HepG2 (cell line): ENCODE measurements around the gene MCFD2. TPM values are rescaled to one million over a fixed set of nuclear protein-coding genes. Genes with fewer than 3 reads are reported as not detected.

Experiments used
- ATAC-seq: fragments of 200-7000 bp; cut with Tn5 transposase; 3 replicates; pipeline ENCODE4 v1.9.1; 2020; ENCODE audit warnings: mild to moderate bottlenecking, moderate library complexity
- BruUV-seq: library from RNA; stranded (reverse); fragments of 400-500 nt; replicated peaks from 2 replicates; lab custom pipeline; 2021; lab: Mats Ljungman, UMichigan
- CTCF ChIA-PET: fragments of 300-600 bp; formaldehyde crosslinking; extraction: SDS; loops from one replicate; lab custom pipeline; 2021; ENCODE audit warnings: low total read pairs, inconsistent platforms, low intra/inter-chr PET ratio; lab: Yijun Ruan, JAX
- POLR2A ChIA-PET: fragments of 350-600 bp; sonication (Branson Sonifier 250); formaldehyde crosslinking; loops from one replicate; lab custom pipeline; 2020; ENCODE audit warnings: antibody characterized with exemption, inconsistent platforms; lab: Yijun Ruan, JAX
- DNase-seq: peaks from one replicate; pipeline ENCODE4 v3.0.0-alpha.2; 2015; ENCODE audit warnings: low spot score
- FAIRE-seq: peaks from 3 replicates; lab custom pipeline; 2011; peaks lifted over from hg19 to GRCh38; lab: Jason Lieb, UNC
- H2AFZ ChIP-seq: one replicate; pipeline ENCODE4 v1.6.1; 2011; ENCODE audit warnings: low read length, inconsistent platforms
- H3K27ac ChIP-seq: fragments of 300-600 bp; 3 replicates; pipeline ENCODE4 v1.8.0; 2011; ENCODE audit warnings: mixed run types, mild to moderate bottlenecking, mixed read lengths, low read length, inconsistent platforms; ENCODE audit not compliant: insufficient read depth; ENCODE audit errors: extremely low read length
- H3K27me3 ChIP-seq, 2 experiments: fragments of 200-600 bp in 1 of 2; 2 replicates in 1 of 2; 3 replicates in 1 of 2; pipeline versions ENCODE4 v1.6.0 to v1.8.0; 2011; ENCODE audit warnings: low read length in 2 of 2, mild to moderate bottlenecking in 2 of 2, moderate library complexity in 2 of 2, inconsistent platforms in 1 of 2; ENCODE audit not compliant: insufficient read depth in 2 of 2, control insufficient read depth in 1 of 2
- H3K36me3 ChIP-seq, 2 experiments: fragments of 200-600 bp in 1 of 2; replicated peaks in 1 of 2; 2 replicates in 1 of 2; 3 replicates in 1 of 2; pipeline versions ENCODE4 v1.5.1 to v1.8.0; 2011; ENCODE audit warnings: low read length in 2 of 2, inconsistent platforms in 1 of 2; ENCODE audit not compliant: insufficient read depth in 2 of 2, control insufficient read depth in 1 of 2
- H3K4me1 ChIP-seq: 2 replicates; pipeline ENCODE4 v1.5.1; 2012; ENCODE audit warnings: low read length, inconsistent platforms; ENCODE audit not compliant: insufficient read depth
- H3K4me2 ChIP-seq: 2 replicates; pipeline ENCODE4 v1.6.0; 2011; ENCODE audit warnings: low read depth, low read length, inconsistent platforms
- H3K4me3 ChIP-seq, 3 experiments: fragments of 200-600 bp in 1 of 3; sonication (generic), shearing (Covaris generic) in 1 of 3; replicated peaks in 1 of 3; 2 replicates each; pipeline ENCODE4 v1.5.1; 2011 to 2016; ENCODE audit warnings: low read length in 3 of 3, inconsistent platforms in 2 of 3, low read depth in 2 of 3, mild to moderate bottlenecking in 2 of 3, control low read depth in 1 of 3, mixed read lengths in 1 of 3; ENCODE audit not compliant: insufficient read depth in 1 of 3
- H3K79me2 ChIP-seq: one replicate; pipeline ENCODE4 v1.6.1; 2011; ENCODE audit warnings: low read length, inconsistent platforms; ENCODE audit not compliant: insufficient read depth
- H3K9ac ChIP-seq: 2 replicates; pipeline ENCODE4 v1.6.0; 2011; ENCODE audit warnings: mild to moderate bottlenecking, low read depth, low read length, inconsistent platforms; ENCODE audit not compliant: insufficient read depth
- H3K9me3 ChIP-seq: 2 replicates; pipeline ENCODE4 v1.5.1; 2012; ENCODE audit warnings: mild to moderate bottlenecking, low read length
- H4K20me1 ChIP-seq: 2 replicates; pipeline ENCODE4 v1.6.0; 2011; ENCODE audit warnings: inconsistent platforms, mild to moderate bottlenecking, low read length, moderate library complexity; ENCODE audit not compliant: insufficient read depth
- DMAP1 ChIP-seq: IDR thresholded peaks from 2 replicates; pipeline ENCODE4 v1.6.1; 2016
- ELF3 ChIP-seq: IDR thresholded peaks from 2 replicates; pipeline ENCODE4 v1.6.1; 2016; ENCODE audit warnings: missing genetic modification reagents, missing compliant biosample characterization
- ETV5 ChIP-seq: IDR thresholded peaks from 2 replicates; pipeline ENCODE4 v1.6.1; 2018; ENCODE audit warnings: missing biosample characterization, missing genetic modification reagents, inconsistent platforms, borderline replicate concordance
- NR2F2 ChIP-seq: IDR thresholded peaks from 2 replicates; pipeline ENCODE4 v1.6.1; 2012; ENCODE audit warnings: low read depth, inconsistent platforms, borderline replicate concordance
- SALL2 ChIP-seq: sonication (generic); formaldehyde crosslinking; IDR thresholded peaks from 2 replicates; pipeline ENCODE4 v1.8.1; 2023; ENCODE audit warnings: mild to moderate bottlenecking, missing genetic modification reagents, inconsistent platforms
- SNAPC4 ChIP-seq: sonication (generic); formaldehyde crosslinking; IDR thresholded peaks from 2 replicates; pipeline ENCODE4 v1.4.0; 2020; ENCODE audit warnings: mild to moderate bottlenecking, missing genetic modification reagents
- ZNF232 ChIP-seq: sonication (generic); formaldehyde crosslinking; IDR thresholded peaks from 2 replicates; pipeline ENCODE4 v1.4.0; 2020; ENCODE audit warnings: missing genetic modification reagents, borderline replicate concordance
- ZNF256 ChIP-seq: sonication (generic); formaldehyde crosslinking; conservative IDR thresholded peaks from 2 replicates; pipeline ENCODE4 v1.4.0; 2020; ENCODE audit warnings: missing genetic modification reagents
- ZNF468 ChIP-seq: sonication (generic); formaldehyde crosslinking; IDR thresholded peaks from 2 replicates; pipeline ENCODE4 v1.8.0; 2022; ENCODE audit warnings: mild to moderate bottlenecking, moderate library complexity, missing genetic modification reagents
- ZNF574 ChIP-seq: sonication (generic); formaldehyde crosslinking; IDR thresholded peaks from 2 replicates; pipeline ENCODE4 v1.4.0; 2020; ENCODE audit warnings: missing genetic modification reagents
- ZNF781 ChIP-seq: sonication (generic); formaldehyde crosslinking; IDR thresholded peaks from 2 replicates; pipeline ENCODE4 v1.5.1; 2020; ENCODE audit warnings: borderline replicate concordance, mild to moderate bottlenecking, missing genetic modification reagents; ENCODE audit errors: not compliant biosample characterization
- ZSCAN9 ChIP-seq: IDR thresholded peaks from 2 replicates; pipeline ENCODE4 v1.6.1; 2016; ENCODE audit warnings: borderline replicate concordance
- WGBS: methylation state at CpG from one replicate; pipeline ENCODE4 v1.1.6; 2017; ENCODE audit warnings: low lambda C conversion rate; 5-methylcytosine and 5-hydroxymethylcytosine counted together
- in situ Hi-C: cut with HindIII; loops from 2 replicates; pipeline ENCODE4 v1.10.0; 2017; ENCODE audit warnings: low pct_unique_long_range_greater_than_20kb; ENCODE audit not compliant: extremely low pct_ligation_motif_present
- intact Hi-C: fragments of 100-400 bp; cut with micrococcal nuclease; formaldehyde crosslinking; loops from one replicate; pipeline ENCODE4 v1.10.0; 2022; ENCODE audit not compliant: unreplicated experiment
- polyA plus RNA-seq, 8 experiments: library from polyadenylated mRNA; depleted of rRNA in 3 of 8; stranded (reverse) in 7 of 8; unstranded in 1 of 8; fragments of >200 nt; fragmentation: Illumina TruSeq in 4 of 8; extraction: Trizol in 4 of 8; gene quantifications; 2 replicates each; pipeline versions ENCODE4 v1.2.1 to v1.2.3, GENCODE V29; 2011 to 2016; ENCODE audit warnings: low read depth in 4 of 8, missing spikeins in 1 of 8, mixed read lengths in 1 of 8; ENCODE audit not compliant: insufficient read depth in 1 of 8
- total RNA-seq, 5 experiments: library from RNA; depleted of rRNA; stranded (reverse); fragments of >200 nt; fragmentation: Illumina TruSeq; extraction: Trizol; gene quantifications; 2 replicates each; pipeline ENCODE4 v1.2.3, GENCODE V29; 2016; ENCODE audit warnings: low read depth in 1 of 5
- TF ChIP-seq, protein P1 (sequence below): sonication (generic); formaldehyde crosslinking; IDR thresholded peaks from 2 replicates; pipeline ENCODE4 v1.5.0; 2020; ENCODE audit warnings: missing genetic modification reagents

Gene MCFD2
- total and polyA plus RNA-seq, 2 of the 13 experiments (the other 11 are each of a cell fraction or from before 2014, with no cell fraction given) = 183 to 232 TPM

- intact Hi-C loops (no loop called here), in situ Hi-C loops (no loop called here)
- Histone ChIP-seq H3K4me1 (peaks cover 42% of the 10 kb centered on the region), H3K4me2 (no peak overlapping the region), H3K4me3 (no peak overlapping the region), H3K9ac (no peak overlapping the region), H3K9me3 (no peaks in the 10 kb centered on the region), H3K27ac (no peak overlapping the region), H3K27me3 (peaks cover 3 to 35% of the 10 kb centered on the region in 2 experiments; a peak in 4 of 5 replicates), H3K79me2 (no peaks in the 10 kb centered on the region), H2AFZ (no peak overlapping the region), H3K36me3 (no peaks in the 10 kb centered on the region), H4K20me1 (no peaks in the 10 kb centered on the region)
- 74% methylated on average over 1 of the region's 1 CpG for WGBS
- FAIRE-seq (no peak), ATAC-seq (no peak), DNase-seq (no peak)
- ChIA-PET CTCF (no interaction called here), POLR2A (no interaction called here)
- BruUV-seq = no TSS peak
- no peak for TF ChIP-seq ZNF232 (CRISPR knock-in tag)
- no peak for TF ChIP-seq ZNF574 (CRISPR knock-in tag)
- TF ChIP-seq ZNF468 (CRISPR knock-in tag) = no peak
- TF ChIP-seq, protein P1, sequence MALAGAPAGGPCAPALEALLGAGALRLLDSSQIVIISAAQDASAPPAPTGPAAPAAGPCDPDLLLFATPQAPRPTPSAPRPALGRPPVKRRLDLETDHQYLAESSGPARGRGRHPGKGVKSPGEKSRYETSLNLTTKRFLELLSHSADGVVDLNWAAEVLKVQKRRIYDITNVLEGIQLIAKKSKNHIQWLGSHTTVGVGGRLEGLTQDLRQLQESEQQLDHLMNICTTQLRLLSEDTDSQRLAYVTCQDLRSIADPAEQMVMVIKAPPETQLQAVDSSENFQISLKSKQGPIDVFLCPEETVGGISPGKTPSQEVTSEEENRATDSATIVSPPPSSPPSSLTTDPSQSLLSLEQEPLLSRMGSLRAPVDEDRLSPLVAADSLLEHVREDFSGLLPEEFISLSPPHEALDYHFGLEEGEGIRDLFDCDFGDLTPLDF (CRISPR knock-in tag) = no peak
- no peak for TF ChIP-seq SNAPC4 (CRISPR knock-in tag)
- TF ChIP-seq DMAP1 (CRISPR knock-in tag) = no peak
- no peak for TF ChIP-seq ZSCAN9
- TF ChIP-seq SALL2 (CRISPR knock-in tag) = no peak
- TF ChIP-seq NR2F2 = no peak
- no peak for TF ChIP-seq ZNF781
- no peak for TF ChIP-seq ZNF256
- no peak for TF ChIP-seq ELF3
- TF ChIP-seq ETV5 = no peak
Measured at GRCh38 chr2:46852598-46852997, 63.0 kb downstream of the MCFD2 start.
